Measurements from ENCODE around the gene PBX3. TPM values are rescaled to one million over a fixed set of nuclear protein-coding genes. Genes with fewer than 3 reads are reported as not detected.
A peak's percentile ranks its signal among the peaks of the same experiment; 100 is the strongest.

Gene PBX3
- total and polyA plus RNA-seq, 10 of the 15 experiments (the other 5 are each of a cell fraction or from before 2014, with no cell fraction given): 6.7 to 146 (median 22.2) TPM

- TF ChIP-seq ZBTB11 (CRISPR knock-in tag; IDR thresholded peaks at IDR 0.05) (no peak), SMAD5 (IDR thresholded peaks at IDR 0.05; ENCODE audit: low read depth) (no peak), ZBTB33 (IDR thresholded peaks at IDR 0.05) (no peak), ZNF207 (IDR thresholded peaks at IDR 0.05; ENCODE audit: borderline replicate concordance) (no peak), NR2C1 (IDR thresholded peaks at IDR 0.05) (no peak), ZNF24 (IDR thresholded peaks at IDR 0.05) (peak; percentile 18; the same call in 1 of the 2 replicates), JUND (IDR thresholded peaks at IDR 0.05; ENCODE audit: low read depth, low read length) (no peak)
Measured at GRCh38 chr9:125821078-125821477, 73.9 kb downstream of the PBX3 start (continued).
